Mesothelial cell of epicardium (in vitro differentiated cells): Measurements from ENCODE around the gene MTHFS. TPM values are rescaled to one million over a fixed set of nuclear protein-coding genes. Genes with fewer than 3 reads are reported as not detected.

ENCODE experiments used
- DNase-seq, 2 experiments: peaks; one replicate each; pipeline ENCODE4 v3.0.0; 2021; ENCODE audit warnings: low spot score in 2 of 2; ENCODE audit not compliant: unreplicated experiment in 2 of 2
- H3K27ac Mint-ChIP-seq: 2 replicates; pipeline ENCODE4 v1.8.0; 2021; ENCODE audit warnings: mixed read lengths
- H3K27me3 Mint-ChIP-seq: 2 replicates; pipeline ENCODE4 v1.8.0; 2021; ENCODE audit warnings: low read depth, mixed read lengths
- H3K36me3 Mint-ChIP-seq: 2 replicates; pipeline ENCODE4 v1.8.0; 2021; ENCODE audit warnings: mixed read lengths
- H3K4me1 Mint-ChIP-seq: 2 replicates; pipeline ENCODE4 v1.8.0; 2021; ENCODE audit warnings: mixed read lengths
- H3K4me3 Mint-ChIP-seq: 2 replicates; pipeline ENCODE4 v1.8.0; 2021; ENCODE audit warnings: mild to moderate bottlenecking, moderate library complexity, mixed read lengths
- H3K9me3 Mint-ChIP-seq: 2 replicates; pipeline ENCODE4 v1.8.0; 2021; ENCODE audit warnings: mixed read lengths
- total RNA-seq: library from RNA; stranded (reverse); gene quantifications from 3 replicates; pipeline ENCODE4 v1.2.1, GENCODE V29; 2021
- TF ChIP-seq, protein P1 (sequence below): fragments of 200-600 bp; sonication (generic); IDR thresholded peaks from one replicate; pipeline ENCODE4 v1.5.0; 2021; ENCODE audit warnings: antibody characterized with exemption; ENCODE audit not compliant: unreplicated experiment

The MTHFS gene
- total RNA-seq, 1 donor from 2014 or later, result 13.7 TPM

- H3K36me3 Mint-ChIP-seq, result no peaks in the 10 kb centered on the region
- peaks cover 6% of the 10 kb centered on the region for H3K9me3 Mint-ChIP-seq
- no peaks in the 10 kb centered on the region for H3K27me3 Mint-ChIP-seq
- no peak overlapping the region for H3K4me3 Mint-ChIP-seq
- DNase-seq, result no peak
- no peak overlapping the region for H3K27ac Mint-ChIP-seq
- H3K4me1 Mint-ChIP-seq, result no peaks in the 10 kb centered on the region
- TF ChIP-seq, protein P1, sequence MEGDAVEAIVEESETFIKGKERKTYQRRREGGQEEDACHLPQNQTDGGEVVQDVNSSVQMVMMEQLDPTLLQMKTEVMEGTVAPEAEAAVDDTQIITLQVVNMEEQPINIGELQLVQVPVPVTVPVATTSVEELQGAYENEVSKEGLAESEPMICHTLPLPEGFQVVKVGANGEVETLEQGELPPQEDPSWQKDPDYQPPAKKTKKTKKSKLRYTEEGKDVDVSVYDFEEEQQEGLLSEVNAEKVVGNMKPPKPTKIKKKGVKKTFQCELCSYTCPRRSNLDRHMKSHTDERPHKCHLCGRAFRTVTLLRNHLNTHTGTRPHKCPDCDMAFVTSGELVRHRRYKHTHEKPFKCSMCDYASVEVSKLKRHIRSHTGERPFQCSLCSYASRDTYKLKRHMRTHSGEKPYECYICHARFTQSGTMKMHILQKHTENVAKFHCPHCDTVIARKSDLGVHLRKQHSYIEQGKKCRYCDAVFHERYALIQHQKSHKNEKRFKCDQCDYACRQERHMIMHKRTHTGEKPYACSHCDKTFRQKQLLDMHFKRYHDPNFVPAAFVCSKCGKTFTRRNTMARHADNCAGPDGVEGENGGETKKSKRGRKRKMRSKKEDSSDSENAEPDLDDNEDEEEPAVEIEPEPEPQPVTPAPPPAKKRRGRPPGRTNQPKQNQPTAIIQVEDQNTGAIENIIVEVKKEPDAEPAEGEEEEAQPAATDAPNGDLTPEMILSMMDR, result no peak
These were observed 85.1 kb downstream of the MTHFS start for GRCh38 chr15:79811406-79812405.

GRCh38 chr15:79804838-79805237 is 92.0 kb downstream of the MTHFS start:
- Mint-ChIP-seq H3K4me1 (no peaks in the 10 kb centered on the region), H3K36me3 (no peaks in the 10 kb centered on the region), H3K27me3 (no peaks in the 10 kb centered on the region), H3K9me3 (peaks cover 11% of the 10 kb centered on the region), H3K4me3 (no peak overlapping the region), H3K27ac (no peak overlapping the region)
- TF ChIP-seq, protein P1, result no peak
- no peak for DNase-seq

DNA sequence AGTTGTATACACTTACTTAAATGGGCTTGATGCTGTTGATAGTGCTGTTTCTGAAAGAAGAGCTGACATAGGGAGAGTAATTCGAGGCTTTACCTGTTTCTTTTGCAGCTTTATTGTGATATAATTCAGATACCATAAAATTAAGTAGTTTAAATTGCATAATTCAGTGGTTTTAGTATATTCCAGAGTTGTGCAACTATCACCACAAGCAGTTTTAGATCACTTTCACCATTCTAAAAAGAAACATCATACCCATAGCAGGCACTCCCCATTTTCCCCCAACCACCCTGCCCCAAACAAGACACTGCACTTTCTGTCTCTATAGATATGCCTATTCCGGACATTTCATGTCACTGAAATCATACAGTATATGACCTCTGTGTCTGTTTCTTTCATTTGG is 98.5 kb downstream of the MTHFS start:
- Mint-ChIP-seq H3K4me3 (no peak overlapping the region), H3K27me3 (no peaks in the 10 kb centered on the region), H3K27ac (no peak overlapping the region), H3K9me3 (no peaks in the 10 kb centered on the region), H3K4me1 (no peaks in the 10 kb centered on the region), H3K36me3 (no peaks in the 10 kb centered on the region)
- TF ChIP-seq, protein P1, result no peak
- DNase-seq, result no peak

Other genes with a start within 250 kb of the MTHFS start
- 0.23 to 0.71 TPM (median 0.49 TPM) in 3 replicates for gene BCL2A1, start 74.2 kb upstream of the MTHFS start, total RNA-seq
- 80.4 to 88.8 TPM (median 85.2 TPM) in 3 replicates for gene ZFAND6, start 162.7 kb upstream of the MTHFS start, total RNA-seq